ENCODE results near the gene ZDHHC11B.

The ZDHHC11B gene

DNA sequence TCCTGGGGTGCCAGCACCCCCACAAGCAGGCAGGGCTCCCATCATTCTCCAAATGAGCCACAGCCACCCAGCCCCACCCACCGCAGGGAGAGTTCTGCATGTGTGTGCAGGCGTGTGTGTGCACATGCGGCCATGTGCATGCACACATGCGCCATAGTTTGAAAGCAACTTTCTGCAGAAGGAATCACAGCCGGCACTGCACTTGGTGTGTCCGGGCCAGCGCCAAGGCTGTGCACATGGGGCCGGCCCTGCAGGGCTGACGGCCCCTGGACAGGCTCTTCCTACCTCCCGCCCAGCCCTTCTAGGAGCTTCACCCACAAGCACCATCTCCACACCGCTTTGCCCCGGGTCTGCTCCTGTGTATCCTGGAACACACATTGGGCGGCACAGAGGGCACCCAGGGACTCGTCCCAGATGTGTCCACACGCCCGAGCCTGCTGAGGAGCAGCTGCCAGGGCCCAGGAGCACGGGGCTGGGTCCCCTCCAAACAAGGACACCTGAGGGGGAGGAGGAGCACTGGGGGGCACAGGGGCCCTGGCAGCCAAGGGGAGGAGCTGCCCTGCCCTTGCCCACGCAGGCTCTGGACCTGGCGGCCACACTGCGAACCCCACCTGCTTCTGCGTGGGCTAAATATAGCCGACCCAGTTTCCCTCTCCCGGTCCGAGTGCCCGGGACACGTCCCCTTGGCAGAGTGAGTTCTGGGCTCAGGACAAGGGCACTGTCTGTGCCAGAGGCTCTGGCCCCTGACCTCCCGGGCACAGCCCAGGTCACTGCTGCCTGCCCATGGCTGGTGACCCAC is 110.5 kb downstream of the ZDHHC11B start:
- ATAC-seq: no peak

GRCh38 chr5:673161-673830 is 111.2 kb downstream of the ZDHHC11B start:
- ATAC-seq: no peak
- DNase-seq: no peak

More for the DNA sequence above, 110.5 kb downstream of the ZDHHC11B start:
- no peak for DNase-seq

- ATAC-seq (peak; percentile 11), DNase-seq (peak; percentile 59)
Measured at GRCh38 chr5:672329-673160, 112.0 kb downstream of the ZDHHC11B start.

DNA sequence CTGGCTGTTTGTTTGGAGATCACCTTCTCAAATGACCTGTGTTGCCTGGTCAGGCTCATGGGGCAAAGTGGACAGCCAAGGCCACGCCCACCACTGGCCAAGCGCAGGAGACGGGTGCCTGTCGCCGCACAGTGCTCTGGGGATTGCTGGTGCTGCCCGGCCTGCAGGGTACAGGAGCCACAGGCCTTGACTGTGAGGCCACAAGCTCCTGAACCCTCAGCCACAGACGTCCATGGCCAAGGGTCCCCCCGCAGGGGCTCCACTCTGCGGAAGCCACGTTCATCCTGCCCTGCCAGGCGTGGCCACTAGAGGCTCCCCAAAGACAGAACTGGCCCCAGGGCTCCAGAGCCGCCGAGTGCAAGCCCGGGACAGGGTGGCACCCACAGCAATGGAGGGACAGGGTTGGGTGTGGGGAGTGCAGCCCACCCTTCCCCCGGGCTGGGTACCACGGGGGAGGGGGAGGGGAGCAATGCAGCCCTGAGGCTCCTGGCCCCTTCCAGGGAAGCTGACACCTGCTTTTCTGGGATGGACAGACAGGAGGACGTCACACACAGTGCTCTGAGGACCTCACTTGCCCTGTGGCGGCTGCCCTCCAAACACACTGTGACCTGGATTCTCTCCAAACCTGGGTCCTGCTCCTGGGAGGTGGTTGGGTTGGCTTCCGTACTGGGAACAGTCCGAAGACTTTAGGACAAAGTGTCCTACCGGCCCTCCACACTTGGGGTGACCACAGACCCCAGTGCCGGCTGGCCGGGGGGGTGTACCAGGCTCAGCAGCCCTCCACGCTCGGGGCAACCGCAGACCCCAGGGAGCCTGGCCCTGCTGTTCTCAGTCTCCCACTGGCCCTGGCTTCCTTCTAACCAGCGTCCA is 112.8 kb downstream of the ZDHHC11B start:
- ATAC-seq: peak; percentile 70

DNA sequence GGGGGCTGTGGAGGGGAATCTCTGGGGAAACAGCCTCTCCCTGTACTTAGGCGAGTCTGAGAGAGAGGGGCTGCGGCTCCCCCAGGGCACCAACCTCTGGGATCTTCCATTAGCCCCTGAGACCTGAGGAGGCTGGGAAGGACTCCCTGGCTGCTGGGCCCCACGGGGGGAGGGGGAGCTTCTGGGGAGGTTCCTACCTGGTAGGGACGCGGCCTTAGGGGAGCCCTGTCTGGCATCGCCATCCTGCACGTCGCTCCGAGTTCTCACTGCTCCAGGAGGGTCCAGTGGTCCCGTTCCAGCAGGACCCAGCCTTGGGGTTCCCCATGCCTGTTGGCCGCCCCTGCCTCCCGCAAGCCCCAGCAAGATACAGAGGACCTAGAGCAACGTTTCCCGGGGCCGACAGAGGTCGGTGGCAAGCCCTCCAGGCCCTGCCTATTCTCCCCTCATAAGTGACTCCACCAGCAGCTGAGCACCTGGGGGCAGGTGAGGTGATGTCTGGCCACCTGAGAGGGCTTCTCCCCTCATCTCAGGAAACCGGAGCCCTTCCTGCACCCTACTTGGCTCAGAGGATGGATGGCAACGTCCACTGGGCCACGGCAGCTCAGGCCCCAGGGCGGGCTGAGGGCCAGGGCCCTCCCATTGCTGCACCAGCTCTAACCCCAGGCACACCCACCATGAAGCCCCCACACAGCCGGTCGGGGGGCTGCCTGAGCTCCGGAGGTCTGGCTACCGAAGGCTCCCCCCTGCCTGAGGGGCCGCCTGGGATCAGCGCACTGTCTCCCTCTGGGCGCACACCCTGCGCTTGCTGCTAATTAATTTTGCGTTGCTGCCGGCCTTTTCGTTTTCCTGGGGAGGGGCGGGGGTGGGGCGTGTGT is 113.9 kb downstream of the ZDHHC11B start:
- ATAC-seq (no peak), DNase-seq (no peak)

More for the DNA sequence above, 112.8 kb downstream of the ZDHHC11B start:
- peak; percentile 72 for DNase-seq

- no peak for DNase-seq
- no peak for ATAC-seq
Measured at GRCh38 chr5:669842-670395, 114.6 kb downstream of the ZDHHC11B start.

- no peak for ATAC-seq
- peak; percentile 49 for DNase-seq
Measured at GRCh38 chr5:669111-669841, 115.3 kb downstream of the ZDHHC11B start.

DNA sequence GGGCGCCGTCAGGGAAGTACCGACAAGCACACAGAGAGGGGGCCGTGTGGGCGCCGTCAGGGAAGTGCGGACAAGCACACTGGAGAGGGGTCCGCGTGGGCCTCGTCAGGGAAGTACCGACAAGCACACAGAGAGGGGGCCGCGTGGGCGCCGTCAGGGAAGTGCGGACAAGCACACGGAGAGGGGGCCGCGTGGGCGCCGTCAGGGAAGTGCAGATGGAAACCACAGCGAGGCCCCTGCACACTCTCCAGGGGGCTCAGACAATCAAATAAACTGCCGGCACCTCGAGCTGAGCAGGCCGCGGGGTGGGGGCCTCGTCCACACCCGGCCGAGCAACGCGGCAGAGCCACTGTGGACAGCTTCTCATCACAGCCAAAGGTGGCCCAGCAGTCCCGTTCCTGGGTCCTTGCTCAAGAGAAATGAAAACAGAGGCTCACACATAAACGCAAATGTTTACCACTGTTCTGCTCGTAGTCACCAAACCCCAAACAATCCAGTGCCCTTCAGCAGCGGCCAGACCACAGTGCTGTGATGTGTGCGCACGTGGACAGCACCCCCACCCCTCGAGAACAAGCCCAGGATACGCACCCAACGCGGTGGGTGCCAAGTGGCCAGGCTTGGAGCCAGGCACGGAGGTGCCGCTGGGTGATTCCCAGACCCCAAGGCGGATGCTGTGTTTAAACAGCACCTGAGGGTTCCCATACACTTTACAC is 116.1 kb downstream of the ZDHHC11B start:
- DNase-seq (no peak), ATAC-seq (no peak)

- no peak for DNase-seq
- no peak for ATAC-seq
Measured at GRCh38 chr5:666816-667498, 117.6 kb downstream of the ZDHHC11B start.

DNA sequence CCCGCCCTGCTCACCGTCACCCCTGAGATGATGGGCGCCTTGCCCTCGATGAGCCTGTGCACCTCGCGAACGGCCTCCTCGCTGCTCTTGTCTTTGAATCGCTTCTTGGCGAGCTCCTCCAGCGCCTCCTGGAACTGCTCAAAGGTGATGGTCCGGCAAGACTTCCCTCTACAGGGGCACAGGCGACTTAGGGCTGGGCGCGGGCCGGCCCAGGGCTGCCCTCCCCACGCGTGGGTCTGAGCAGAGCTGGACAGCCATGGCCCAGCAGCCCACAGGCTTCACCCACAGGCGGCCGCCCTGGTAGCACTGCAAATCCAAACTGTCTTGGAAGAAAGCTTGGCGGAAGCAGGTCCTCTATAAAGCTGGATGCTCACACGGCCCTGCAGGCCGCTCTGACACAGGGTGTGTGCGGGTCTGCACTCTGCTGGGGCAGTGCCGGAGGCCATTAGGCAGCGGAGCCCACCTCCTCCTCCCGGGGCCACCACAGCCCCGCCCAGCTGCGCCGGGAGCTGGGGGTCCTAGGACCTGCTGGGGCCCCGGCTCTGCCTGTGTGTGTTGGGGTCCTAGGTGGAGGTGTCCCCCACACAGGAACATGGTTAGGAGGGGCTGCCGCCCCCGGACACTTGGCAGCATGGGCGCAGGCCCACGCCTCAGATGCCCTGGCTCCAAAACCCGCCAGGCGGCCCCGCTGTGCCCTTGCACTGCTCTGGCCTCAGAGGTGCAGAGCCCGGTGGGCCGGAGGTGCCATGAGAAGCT is 118.4 kb downstream of the ZDHHC11B start:
- DNase-seq: no peak
- no peak for ATAC-seq

DNA sequence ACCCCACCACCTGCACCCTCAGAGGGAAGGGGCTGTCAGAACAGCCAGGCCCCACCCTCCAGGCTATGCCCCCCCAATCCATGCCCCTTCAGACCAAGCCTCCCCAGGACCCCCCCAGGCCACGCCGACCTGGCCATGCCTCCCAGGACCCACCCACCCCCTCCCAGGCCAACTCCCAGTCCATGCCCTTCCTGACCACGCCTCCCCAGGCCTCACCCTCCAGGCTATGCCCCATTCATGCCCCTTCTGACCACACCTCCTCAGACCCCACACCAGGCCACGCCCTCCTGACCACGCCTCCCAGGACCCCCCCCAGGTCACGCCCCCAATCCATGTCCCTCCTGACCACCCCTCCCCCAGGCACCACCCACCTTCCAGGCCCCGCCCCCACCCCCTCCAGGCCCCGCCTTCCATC is 119.0 kb downstream of the ZDHHC11B start:
- no peak for ATAC-seq

DNA sequence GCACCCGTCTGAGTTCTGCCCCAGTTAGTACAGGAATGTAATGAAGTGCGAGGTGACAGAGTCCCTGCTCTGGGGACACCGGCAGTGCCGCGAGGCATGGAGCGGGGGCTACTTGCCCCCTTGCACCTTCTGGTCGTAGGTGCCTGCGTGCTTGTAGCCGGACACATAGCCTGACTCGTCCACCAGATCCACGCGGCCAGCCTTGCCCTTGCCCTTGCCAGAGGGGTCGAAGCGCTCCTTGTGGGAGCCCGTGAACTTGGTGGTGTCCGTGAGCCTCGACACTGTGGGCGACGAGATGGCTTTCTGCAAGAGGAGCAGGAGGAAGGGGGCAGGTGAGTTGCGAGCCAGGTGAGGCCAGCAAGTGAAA is 119.6 kb downstream of the ZDHHC11B start:
- ATAC-seq (no peak), DNase-seq (no peak)

More for the DNA sequence above, 119.0 kb downstream of the ZDHHC11B start:
- no peak for DNase-seq

DNA sequence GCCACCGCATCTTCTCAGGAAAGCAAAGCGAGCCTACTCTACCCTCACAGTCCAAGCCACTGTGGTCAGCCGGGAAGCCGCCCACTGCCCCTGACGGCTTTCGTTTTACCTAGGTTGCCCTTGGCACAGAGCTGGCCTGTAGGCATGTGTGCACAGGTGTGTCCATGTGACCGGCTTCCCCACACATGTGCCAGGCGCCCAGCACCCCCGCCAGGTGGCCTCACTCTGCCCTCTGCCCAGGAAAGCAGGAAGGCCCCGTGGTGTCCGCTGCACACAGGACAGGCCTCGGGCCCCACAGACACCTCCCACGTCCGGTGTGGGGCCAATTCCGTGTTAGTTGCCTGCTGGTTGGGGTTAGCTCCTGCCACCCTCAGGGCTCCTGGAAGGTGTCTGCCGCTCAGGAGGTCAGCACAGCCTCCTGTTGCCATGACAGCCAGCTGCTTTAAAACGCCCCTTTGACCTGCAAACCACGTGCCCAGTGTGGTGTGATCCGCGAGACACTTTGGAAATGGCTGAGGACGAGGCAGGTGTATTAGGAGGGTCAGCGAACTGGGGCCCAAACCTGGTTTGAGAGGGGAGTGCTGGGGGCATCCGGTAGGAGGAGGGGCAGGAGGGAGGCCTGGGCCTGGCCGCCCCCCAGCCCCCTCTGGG is 120.1 kb downstream of the ZDHHC11B start:
- no peak for DNase-seq

GRCh38 chr5:663436-664342 is 120.8 kb downstream of the ZDHHC11B start:
- ATAC-seq (no peak), DNase-seq (no peak)

More for the DNA sequence above, 120.1 kb downstream of the ZDHHC11B start:
- ATAC-seq: no peak

- no peak for ATAC-seq
Measured at GRCh38 chr5:662751-663435, 121.6 kb downstream of the ZDHHC11B start.

More at GRCh38 chr5:662751-663435, 121.6 kb downstream of the ZDHHC11B start:
- no peak for DNase-seq

Data from stimulated activated naive CD8-positive, alpha-beta T cell treated with anti-CD3 and anti-CD28 coated beads, Interleukin-15, Interleukin-2, amounts not matched to agents 100 U/mL and 50 U/mL, for 24 hours (primary cell).